Right lobe of liver (tissue), 6 donors: ENCODE measurements around the gene NR6A1. TPM values are rescaled to one million over a fixed set of nuclear protein-coding genes. Genes with fewer than 3 reads are reported as not detected.
"Not testable (repeated sequence)": the region's sequence is repeated elsewhere in the genome, so short reads cannot be mapped to it uniquely, and the experiment has no call there.

ENCODE experiments used
- ATAC-seq, 4 donors: fragments of 200-7000 bp; cut with Tn5 transposase; one replicate each; pipeline ENCODE4 v1.9.1; 2020; ENCODE audit warnings: mild to moderate bottlenecking in 4 of 4, moderate library complexity in 4 of 4
- DNase-seq, 3 donors: peaks; one replicate each; pipeline ENCODE4 v3.0.0-alpha.2; 2020
- H3K27ac ChIP-seq, 3 donors: fragments of 200-600 bp; one replicate each; pipeline ENCODE4 v1.8.0; 2022
- H3K27me3 ChIP-seq, 2 donors: fragments of 200-600 bp; one replicate each; pipeline ENCODE4 v1.8.0; 2022
- H3K36me3 ChIP-seq, 4 donors: fragments of 200-600 bp; sonication (generic) in 1 of 4; one replicate each; pipeline versions ENCODE4 v1.5.1 to v1.8.0; 2017 to 2022; ENCODE audit warnings: control low read depth in 1 of 4
- H3K4me1 ChIP-seq, 4 donors: fragments of 200-600 bp; sonication (generic) in 1 of 4; one replicate each; pipeline versions ENCODE4 v1.5.1 to v1.8.0; 2017 to 2022; ENCODE audit warnings: control low read depth in 1 of 4
- H3K4me3 ChIP-seq, 3 donors: fragments of 200-600 bp; one replicate each; pipeline ENCODE4 v1.8.0; 2022
- H3K9me3 ChIP-seq, 4 donors: fragments of 200-600 bp; sonication (generic) in 1 of 4; one replicate each; pipeline versions ENCODE4 v1.5.1 to v1.8.0; 2017 to 2022; ENCODE audit warnings: control low read depth in 1 of 4
- POLR2A ChIP-seq: fragments of 450-650 bp; IDR thresholded peaks from one replicate; pipeline ENCODE4 v1.6.1; 2017; ENCODE audit warnings: antibody characterized with exemption, mild to moderate bottlenecking
- WGBS: methylation state at CpG from one replicate; pipeline ENCODE4 v1.1.6; 2018; ENCODE audit warnings: low coverage, low lambda C conversion rate; ENCODE audit not compliant: insufficient coverage; ENCODE audit errors: missing lambda C conversion rate; 5-methylcytosine and 5-hydroxymethylcytosine counted together
- intact Hi-C, 2 donors: fragments of 100-400 bp; cut with DNase I; formaldehyde crosslinking; loops; one replicate each; pipeline versions ENCODE4 v1.11.2 to v1.14.1; 2022
- total RNA-seq, 6 experiments: library from RNA; depleted of rRNA in 2 of 6; stranded (reverse); fragments of >200 nt in 2 of 6; fragmentation: NEBNext Ultra II Directional in 3 of 6; extraction: Animal tissue kit (Norgen Biotek cat#: 25700) in 3 of 6; gene quantifications; one replicate each; pipeline versions ENCODE4 v1.1.0 to v1.2.4, GENCODE V29; 2016 to 2023
- TF ChIP-seq, protein P1 (sequence below), 4 donors: fragments of 200-600 bp in 3 of 4; fragments of 450-650 bp in 1 of 4; IDR thresholded peaks; one replicate each; pipeline versions ENCODE4 v1.5.1 to v1.8.0; 2016 to 2022; ENCODE audit warnings: antibody characterized with exemption in 4 of 4, mild to moderate bottlenecking in 2 of 4
- donor health status: DM: no; HTN: yes; CAD: no.
- donor health status: DM: no; HTN: no; CAD: no.
- donor health status: DM: no; HTN: no; CAD: no.
- donor health status: DM: no; HTN: yes; CAD: no.
- donor health status: DM: no; HTN: yes; CAD: no.

NR6A1 gene
- total RNA-seq, 6 experiments from 2014 or later, result 1.3 to 3.6 (median 1.9) TPM

DNA sequence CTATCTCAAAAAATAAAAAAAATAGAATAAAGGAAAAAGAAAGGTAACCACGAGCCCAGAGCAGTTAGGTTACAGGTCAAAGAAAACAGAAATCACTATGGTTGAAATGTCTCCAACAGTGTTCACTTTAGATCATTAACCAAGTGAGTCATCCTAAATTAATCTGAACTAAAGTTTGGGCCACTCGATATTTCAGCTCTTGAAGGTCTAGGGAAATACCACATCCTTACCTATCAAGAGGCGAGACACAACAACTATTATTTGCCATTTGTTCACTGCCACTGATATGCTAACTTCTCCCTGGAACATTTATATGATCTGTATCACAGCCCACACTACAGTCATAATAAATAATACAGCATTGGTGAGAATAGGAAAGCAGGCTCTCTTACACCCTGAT is 152.6 kb downstream of the NR6A1 start:
- intact Hi-C loops, result loop anchor here in 1 of 2 donors (10.0 kb wide), 1 partner anchor 64 kb away; no protein-coding TSS in a partner anchor
- ATAC-seq (peak; percentile 28 to 86 (median 50)), DNase-seq (no peak)
- Histone ChIP-seq H3K4me1 (peaks cover 0 to 14% (median 1%) of the 10 kb centered on the region in 4 donors), H3K4me3 (no peak overlapping the region), H3K27me3 (no peaks in the 10 kb centered on the region), H3K9me3 (no peaks in the 10 kb centered on the region), H3K36me3 (no peaks in the 10 kb centered on the region), H3K27ac (no peak overlapping the region)
- 23% methylated on average over 3 of the region's 3 CpGs for WGBS
- TF ChIP-seq, protein P1, sequence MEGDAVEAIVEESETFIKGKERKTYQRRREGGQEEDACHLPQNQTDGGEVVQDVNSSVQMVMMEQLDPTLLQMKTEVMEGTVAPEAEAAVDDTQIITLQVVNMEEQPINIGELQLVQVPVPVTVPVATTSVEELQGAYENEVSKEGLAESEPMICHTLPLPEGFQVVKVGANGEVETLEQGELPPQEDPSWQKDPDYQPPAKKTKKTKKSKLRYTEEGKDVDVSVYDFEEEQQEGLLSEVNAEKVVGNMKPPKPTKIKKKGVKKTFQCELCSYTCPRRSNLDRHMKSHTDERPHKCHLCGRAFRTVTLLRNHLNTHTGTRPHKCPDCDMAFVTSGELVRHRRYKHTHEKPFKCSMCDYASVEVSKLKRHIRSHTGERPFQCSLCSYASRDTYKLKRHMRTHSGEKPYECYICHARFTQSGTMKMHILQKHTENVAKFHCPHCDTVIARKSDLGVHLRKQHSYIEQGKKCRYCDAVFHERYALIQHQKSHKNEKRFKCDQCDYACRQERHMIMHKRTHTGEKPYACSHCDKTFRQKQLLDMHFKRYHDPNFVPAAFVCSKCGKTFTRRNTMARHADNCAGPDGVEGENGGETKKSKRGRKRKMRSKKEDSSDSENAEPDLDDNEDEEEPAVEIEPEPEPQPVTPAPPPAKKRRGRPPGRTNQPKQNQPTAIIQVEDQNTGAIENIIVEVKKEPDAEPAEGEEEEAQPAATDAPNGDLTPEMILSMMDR (IDR thresholded peaks at IDR 0.05), result no peak
- TF ChIP-seq POLR2A, result no peak

- peak; percentile 95 to 99 (median 97) for ATAC-seq
- DNase-seq, result peak; percentile 77 to 82 (median 79)
- TF ChIP-seq, protein P1 (IDR thresholded peaks at IDR 0.05), result peak; percentile 85 to 92 (median 92)
- no peak for TF ChIP-seq POLR2A
- 18% methylated on average over 3 of the region's 3 CpGs for WGBS
- intact Hi-C loops, result loop anchor here in 1 of 2 donors (10.0 kb wide), 1 partner anchor 63 kb away; no protein-coding TSS in a partner anchor
- H3K9me3 ChIP-seq, result no peaks in the 10 kb centered on the region
- no peak overlapping the region for H3K4me3 ChIP-seq
- peaks cover 0 to 14% (median 1%) of the 10 kb centered on the region in 4 donors for H3K4me1 ChIP-seq
- no peaks in the 10 kb centered on the region for H3K27me3 ChIP-seq
- H3K27ac ChIP-seq, result no peak overlapping the region
- no peaks in the 10 kb centered on the region for H3K36me3 ChIP-seq
Observed at GRCh38 chr9:124617477-124618141, 153.5 kb downstream of the NR6A1 start.

DNA sequence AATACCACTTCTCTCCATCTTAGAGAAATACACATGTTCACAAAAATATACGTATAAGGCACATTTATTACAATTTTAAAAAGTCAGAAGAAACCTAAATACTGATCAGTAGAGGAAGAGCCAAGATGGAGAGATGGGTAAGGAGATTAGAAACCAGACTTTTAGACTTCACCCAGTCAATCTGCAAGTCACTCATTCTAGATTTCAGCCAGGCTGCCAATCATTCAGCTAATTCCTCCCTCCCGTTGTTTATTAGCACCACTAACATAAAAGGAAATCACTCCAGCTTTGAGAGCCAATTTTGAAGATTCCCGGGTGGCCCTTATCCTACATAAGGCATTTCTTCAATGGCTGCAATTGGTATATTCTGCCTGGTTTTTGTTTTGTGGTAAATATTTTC is 154.2 kb downstream of the NR6A1 start:
- Histone ChIP-seq H3K36me3 (no peaks in the 10 kb centered on the region), H3K27me3 (no peaks in the 10 kb centered on the region), H3K27ac (no peak overlapping the region), H3K9me3 (no peaks in the 10 kb centered on the region), H3K4me1 (peaks cover 0 to 14% (median 1%) of the 10 kb centered on the region in 4 donors), H3K4me3 (no peak overlapping the region)
- ATAC-seq (no peak), DNase-seq (no peak)
- 60% methylated on average over 3 of the region's 3 CpGs for WGBS
- intact Hi-C loops, result loop anchor here in 1 of 2 donors (10.0 kb wide), 1 partner anchor 62 kb away; no protein-coding TSS in a partner anchor
- TF ChIP-seq POLR2A, result no peak
- TF ChIP-seq, protein P1 (IDR thresholded peaks at IDR 0.05), result no peak

DNA sequence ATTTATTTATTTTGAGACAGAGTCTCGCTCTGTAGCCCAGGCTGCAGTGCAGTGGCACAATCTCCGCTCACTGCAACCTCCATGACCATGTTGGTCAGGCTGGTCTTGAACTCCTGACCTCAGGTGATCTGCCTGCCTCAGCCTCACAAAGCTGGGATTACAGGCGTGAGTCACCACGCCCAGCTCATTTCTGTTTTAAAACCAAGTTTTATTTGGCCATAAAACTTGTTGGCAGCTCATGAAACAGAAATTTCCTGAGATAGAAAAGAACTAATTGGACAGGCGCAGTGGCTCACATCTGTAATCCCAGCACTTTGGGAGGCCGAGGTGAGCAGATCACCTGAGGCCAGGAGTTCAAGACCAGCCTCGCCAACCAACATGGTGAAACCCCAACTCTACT is 155.3 kb downstream of the NR6A1 start:
- 100% methylated on average over 4 of the region's 7 CpGs for WGBS
- not testable (repeated sequence) for H3K9me3 ChIP-seq, H3K27ac ChIP-seq, H3K36me3 ChIP-seq, H3K27me3 ChIP-seq, H3K4me3 ChIP-seq, DNase-seq, ATAC-seq
- intact Hi-C loops, result loop anchor here in 1 of 2 donors (10.0 kb wide), 1 partner anchor 61 kb away; no protein-coding TSS in a partner anchor
- peaks cover 0 to 14% (median 1%) of the 10 kb centered on the region in 4 donors for H3K4me1 ChIP-seq

DNA sequence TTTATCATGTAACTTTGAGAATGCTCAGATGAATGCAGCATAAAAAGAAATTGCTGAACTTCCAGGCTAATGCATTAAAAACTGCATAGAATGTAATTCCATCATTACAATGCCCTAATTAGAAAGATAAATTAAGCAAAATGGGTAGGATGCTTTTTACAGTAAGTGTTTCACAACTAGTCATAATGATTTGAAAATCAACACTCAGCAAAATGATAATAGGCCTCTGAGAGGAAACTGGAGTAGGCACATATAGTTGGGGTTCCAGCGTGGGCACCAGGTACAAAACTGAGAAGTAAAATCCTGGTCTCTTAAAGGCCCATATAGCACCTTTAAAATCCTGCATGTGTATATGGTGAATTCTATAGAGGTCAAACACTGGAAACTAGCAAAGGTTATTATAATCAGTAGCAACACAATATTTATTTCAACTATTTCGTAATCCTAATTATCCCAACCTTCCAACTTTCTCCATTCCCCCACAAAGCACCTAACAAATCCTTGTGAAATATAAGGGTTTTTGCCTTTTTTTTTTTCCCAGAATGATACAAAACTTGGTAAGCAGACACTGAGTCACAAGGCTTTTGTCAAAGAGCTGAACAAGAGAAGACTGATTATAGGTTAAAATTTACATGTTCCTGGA is 155.9 kb downstream of the NR6A1 start:
- H3K27me3 ChIP-seq, result no peaks in the 10 kb centered on the region
- peaks cover 0 to 14% (median 1%) of the 10 kb centered on the region in 4 donors for H3K4me1 ChIP-seq
- no peaks in the 10 kb centered on the region for H3K9me3 ChIP-seq
- no peaks in the 10 kb centered on the region for H3K36me3 ChIP-seq
- TF ChIP-seq, protein P1 (IDR thresholded peaks at IDR 0.05), result no peak
- no peak for TF ChIP-seq POLR2A
- DNase-seq (no peak), ATAC-seq (no peak)
- WGBS, result 90% methylated on average over 2 of the region's 2 CpGs
- H3K4me3 ChIP-seq, result no peak overlapping the region
- no peak overlapping the region for H3K27ac ChIP-seq
- intact Hi-C loops, result loop anchor here in 1 of 2 donors (10.0 kb wide), 1 partner anchor 60 kb away; no protein-coding TSS in a partner anchor
